Thoracic aorta endothelial cell (primary cell): ENCODE measurements around the gene GLP2R. TPM values are rescaled to one million over a fixed set of nuclear protein-coding genes. Genes with fewer than 3 reads are reported as not detected.

ENCODE experiments used
- total RNA-seq: library from RNA; depleted of rRNA; stranded (reverse); fragments of >200 nt; gene quantifications from 2 replicates; pipeline ENCODE4 v1.2.3, GENCODE V29; 2012

Gene GLP2R, protein sequence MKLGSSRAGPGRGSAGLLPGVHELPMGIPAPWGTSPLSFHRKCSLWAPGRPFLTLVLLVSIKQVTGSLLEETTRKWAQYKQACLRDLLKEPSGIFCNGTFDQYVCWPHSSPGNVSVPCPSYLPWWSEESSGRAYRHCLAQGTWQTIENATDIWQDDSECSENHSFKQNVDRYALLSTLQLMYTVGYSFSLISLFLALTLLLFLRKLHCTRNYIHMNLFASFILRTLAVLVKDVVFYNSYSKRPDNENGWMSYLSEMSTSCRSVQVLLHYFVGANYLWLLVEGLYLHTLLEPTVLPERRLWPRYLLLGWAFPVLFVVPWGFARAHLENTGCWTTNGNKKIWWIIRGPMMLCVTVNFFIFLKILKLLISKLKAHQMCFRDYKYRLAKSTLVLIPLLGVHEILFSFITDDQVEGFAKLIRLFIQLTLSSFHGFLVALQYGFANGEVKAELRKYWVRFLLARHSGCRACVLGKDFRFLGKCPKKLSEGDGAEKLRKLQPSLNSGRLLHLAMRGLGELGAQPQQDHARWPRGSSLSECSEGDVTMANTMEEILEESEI
- not detected in 2 replicates for total RNA-seq

DNA sequence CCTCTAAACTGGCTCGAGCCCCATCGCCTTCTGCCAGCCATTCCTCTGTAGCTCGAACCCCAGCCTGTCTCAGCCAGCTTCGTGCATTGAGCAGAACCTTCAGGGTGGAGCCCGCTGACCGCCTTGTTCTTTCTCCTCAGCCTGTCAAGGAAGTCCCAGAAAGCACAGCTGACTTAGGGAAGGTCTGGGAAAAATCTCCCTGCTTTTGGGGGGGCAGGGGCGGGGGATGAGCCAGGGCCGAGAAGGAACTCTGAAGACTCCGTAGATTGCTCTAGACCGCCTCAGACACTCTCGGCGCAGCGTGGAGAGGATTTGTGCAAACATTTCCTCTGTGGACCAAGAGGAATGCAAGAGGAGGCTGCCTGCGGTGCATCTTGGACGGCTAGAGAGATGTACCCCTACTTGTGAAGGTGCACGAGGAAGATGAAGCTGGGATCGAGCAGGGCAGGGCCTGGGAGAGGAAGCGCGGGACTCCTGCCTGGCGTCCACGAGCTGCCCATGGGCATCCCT lies at the start of gene GLP2R:
Gene GLP2R (plus strand): TSS at position 284 of the 510 bp plus-strand sequence. CDS start 140 bp downstream, at position 424.

DNA sequence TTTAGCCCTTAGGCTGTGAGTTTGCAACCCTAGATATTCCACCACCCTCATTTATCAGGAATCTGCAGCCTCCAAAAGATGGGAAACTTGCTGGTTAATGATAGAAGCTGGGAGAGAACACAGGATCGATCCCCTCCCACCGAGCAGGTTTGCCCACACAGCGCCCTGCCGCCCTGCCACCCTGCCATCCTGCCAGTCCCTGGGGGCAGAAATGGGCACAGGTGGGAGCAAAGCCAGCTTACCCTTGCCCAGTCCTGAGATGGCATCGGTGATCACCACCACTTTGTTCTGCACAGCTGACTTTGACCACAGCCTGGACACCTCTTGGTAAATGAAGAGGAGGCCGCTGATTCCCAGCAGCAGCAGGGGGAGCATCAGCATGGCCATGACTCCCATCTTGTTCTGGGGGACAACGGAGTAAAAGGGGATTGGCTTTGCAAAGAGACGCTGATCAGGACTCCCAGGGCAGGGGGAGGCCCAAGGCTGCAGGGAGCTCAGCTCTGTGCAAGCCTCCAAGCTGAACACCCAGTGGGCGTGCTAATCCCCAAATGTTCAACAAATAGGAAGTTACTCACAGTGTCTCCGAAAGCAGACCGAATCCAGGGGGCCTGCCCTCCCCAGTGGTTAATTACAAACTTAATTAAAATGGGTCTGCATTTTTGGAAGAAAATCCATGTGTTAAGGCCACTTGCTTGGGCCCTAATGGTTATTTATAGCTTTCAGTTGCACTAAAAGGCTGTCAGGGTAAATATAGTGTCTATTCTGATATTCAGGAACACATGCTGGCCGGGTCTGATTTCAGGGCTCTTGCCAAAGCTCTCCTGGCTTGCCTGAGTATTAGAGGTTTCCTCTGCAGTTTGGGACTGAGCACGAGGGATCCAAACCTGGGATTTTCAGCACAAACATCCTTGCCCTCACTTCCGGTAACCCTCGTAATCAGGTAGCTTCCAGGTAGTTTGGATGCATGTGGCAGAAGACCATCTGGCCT lies 34.5 kb upstream of the GLP2R start, which contains the start of gene DHRS7C:
Gene DHRS7C (minus strand): TSS at position 704 of the 988 bp plus-strand sequence. CDS start 308 bp downstream, at position 396.

DNA sequence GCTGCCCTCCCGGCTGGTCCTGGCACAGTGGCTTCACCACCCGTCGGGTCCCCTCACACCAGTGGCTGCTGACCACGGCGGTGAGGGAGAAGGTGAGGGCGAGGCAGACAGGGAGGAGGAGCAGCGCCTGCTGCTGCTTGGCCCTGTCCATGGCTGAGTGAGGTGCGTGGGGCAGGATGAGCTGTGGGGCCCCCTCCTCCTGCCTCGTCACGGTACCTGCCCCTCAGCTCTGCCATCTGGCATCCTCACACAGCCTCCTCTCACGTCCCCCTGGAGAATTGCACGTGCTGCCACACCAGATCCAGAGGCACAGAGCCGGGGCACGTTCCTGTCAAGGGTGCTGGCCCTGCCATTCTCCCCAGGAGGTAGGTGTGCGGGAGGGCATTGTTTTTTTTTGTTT lies 3.8 kb upstream of the GLP2R start, which contains the start of gene GSG1L2:
Gene GSG1L2 (minus strand): TSS at position 159 of the 400 bp plus-strand sequence. CDS start 8 bp downstream, at position 151.

DNA sequence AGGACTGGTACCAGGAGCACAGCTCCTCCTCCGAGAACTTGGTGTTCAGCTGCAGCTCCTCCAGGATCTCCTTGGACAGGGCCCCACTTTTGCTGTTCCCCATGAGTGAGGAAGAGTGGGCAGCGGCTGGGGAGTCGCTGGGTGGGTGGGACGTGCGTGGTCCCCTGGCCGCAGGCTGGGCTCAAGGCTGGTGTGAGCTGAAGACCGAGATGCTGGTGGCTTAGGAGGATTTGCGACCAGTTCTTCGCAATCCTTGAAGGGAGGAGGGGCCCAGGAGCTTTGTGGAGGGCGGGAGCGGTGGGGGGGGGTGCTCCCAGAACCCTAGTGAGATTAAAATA lies 79.3 kb downstream of the GLP2R start, which contains the start of gene RCVRN:
Gene RCVRN (minus strand): TSS at position 194 of the 338 bp plus-strand sequence. CDS start 91 bp downstream, at position 103.

Other genes with a start within 250 kb of the GLP2R start
- gene CFAP52, start 249.3 kb upstream of the GLP2R start, total RNA-seq: not detected in 2 replicates
- 0.13 and 0.22 TPM in 2 replicates for gene USP43, start 180.4 kb upstream of the GLP2R start, total RNA-seq
- gene DHRS7C, start 34.3 kb upstream of the GLP2R start, total RNA-seq: not detected in 2 replicates
- not detected in 2 replicates for gene GSG1L2, start 3.8 kb upstream of the GLP2R start, total RNA-seq
- not detected in 2 replicates for gene RCVRN, start 79.3 kb downstream of the GLP2R start, total RNA-seq